K562 (cell line): ENCODE results near the gene AGAP1. TPM values are rescaled to one million over a fixed set of nuclear protein-coding genes. Genes with fewer than 3 reads are reported as not detected.

Experiments used
- ATAC-seq: fragments of 200-7000 bp; cut with Tn5 transposase; 3 replicates; pipeline ENCODE4 v1.9.1; 2020; ENCODE audit warnings: moderate library complexity
- BruUV-seq: library from RNA; stranded (reverse); fragments of 400-500 nt; replicated peaks from 2 replicates; lab custom pipeline; 2021; lab: Mats Ljungman, UMichigan
- CTCF ChIA-PET: fragments of 300-600 bp; formaldehyde crosslinking; extraction: SDS; loops from one replicate; lab custom pipeline; 2021; ENCODE audit warnings: low intra/inter-chr PET ratio; lab: Yijun Ruan, JAX
- POLR2A ChIA-PET: fragments of 300-600, 350-650 bp; sonication (Branson Sonifier 250); formaldehyde crosslinking; extraction: SDS; loops from one replicate; lab custom pipeline; 2021; ENCODE audit warnings: antibody characterized with exemption, inconsistent platforms; lab: Yijun Ruan, JAX
- DNase-seq, 4 experiments: peaks; one replicate each; pipeline versions ENCODE4 v3.0.0 to v3.0.0-alpha.2; 2011 to 2018; ENCODE audit warnings: low spot score in 3 of 4, mixed read lengths in 3 of 4; ENCODE audit errors: extremely low read depth in 1 of 4
- FAIRE-seq: peaks from 2 replicates; lab custom pipeline; 2011; peaks lifted over from hg19 to GRCh38; lab: Jason Lieb, UNC
- H2AFZ ChIP-seq: 2 replicates; pipeline ENCODE4 v1.6.0; 2011; ENCODE audit warnings: low read depth, low read length, control low read depth, inconsistent platforms
- H3K27ac ChIP-seq: fragments of 200-600 bp; 3 replicates; pipeline ENCODE4 v1.8.0; 2011; ENCODE audit warnings: low read depth, mild to moderate bottlenecking, control low read depth, inconsistent platforms, low read length, moderate library complexity, mixed read lengths; ENCODE audit errors: extremely low read depth
- H3K27me3 ChIP-seq, 2 experiments: fragments of 300-600 bp in 1 of 2; 2 replicates in 1 of 2; 3 replicates in 1 of 2; pipeline versions ENCODE4 v1.6.0 to v1.8.0; 2011; ENCODE audit warnings: inconsistent platforms in 2 of 2, low read length in 2 of 2, mild to moderate bottlenecking in 1 of 2, mixed read lengths in 1 of 2, moderate library complexity in 1 of 2; ENCODE audit not compliant: control insufficient read depth in 2 of 2, insufficient read depth in 2 of 2
- H3K36me3 ChIP-seq: fragments of 300-600 bp; 3 replicates; pipeline ENCODE4 v1.8.0; 2011; ENCODE audit warnings: mild to moderate bottlenecking, low read length, inconsistent platforms; ENCODE audit not compliant: control insufficient read depth, insufficient read depth
- H3K4me1 ChIP-seq, 2 experiments: fragments of 200-600 bp in 1 of 2; replicated peaks in 1 of 2; 2 replicates in 1 of 2; 3 replicates in 1 of 2; pipeline versions ENCODE4 v1.5.1 to v1.8.0; 2011; ENCODE audit warnings: inconsistent platforms in 2 of 2, low read length in 2 of 2, mild to moderate bottlenecking in 1 of 2, mixed read lengths in 1 of 2, moderate library complexity in 1 of 2; ENCODE audit not compliant: control insufficient read depth in 2 of 2, insufficient read depth in 2 of 2
- H3K4me2 ChIP-seq: 2 replicates; pipeline ENCODE4 v1.6.1; 2011; ENCODE audit warnings: low read length, control low read depth, inconsistent platforms, mixed read lengths; ENCODE audit not compliant: insufficient read depth
- H3K4me3 ChIP-seq: fragments of 200-600 bp; sonication (generic), shearing (Covaris generic); 2 replicates; pipeline ENCODE4 v1.5.1; 2016; ENCODE audit warnings: control low read depth, inconsistent platforms
- H3K79me2 ChIP-seq: fragments of 200-600 bp; 3 replicates; pipeline ENCODE4 v1.8.0; 2011; ENCODE audit warnings: low read length, inconsistent platforms; ENCODE audit not compliant: control insufficient read depth, insufficient read depth
- H3K9ac ChIP-seq, 2 experiments: 2 replicates each; pipeline versions ENCODE4 v1.6.0 to v1.6.1; 2011; ENCODE audit warnings: low read depth in 2 of 2, low read length in 2 of 2, control low read depth in 1 of 2, inconsistent platforms in 1 of 2, mild to moderate bottlenecking in 1 of 2, mixed read lengths in 1 of 2; ENCODE audit not compliant: insufficient read depth in 1 of 2
- H3K9me1 ChIP-seq: one replicate; pipeline ENCODE4 v1.6.0; 2011; ENCODE audit warnings: inconsistent platforms, mild to moderate bottlenecking, low read length, moderate library complexity; ENCODE audit not compliant: control insufficient read depth, insufficient read depth
- H3K9me3 ChIP-seq: replicated peaks from 2 replicates; pipeline ENCODE4 v1.5.1; 2011; ENCODE audit warnings: low read depth, low read length, inconsistent platforms; ENCODE audit not compliant: control insufficient read depth, insufficient read depth
- H4K20me1 ChIP-seq: replicated peaks from 2 replicates; pipeline ENCODE4 v1.6.1; 2011; ENCODE audit warnings: low read length, inconsistent platforms, mixed read lengths; ENCODE audit not compliant: control insufficient read depth, insufficient read depth
- ARID1B ChIP-seq: fragments of 450-650 bp; IDR thresholded peaks from 2 replicates; pipeline ENCODE4 v1.6.1; 2016; ENCODE audit warnings: antibody characterized with exemption, mild to moderate bottlenecking, inconsistent platforms
- CEBPB ChIP-seq: fragments of 450-650 bp; IDR thresholded peaks from 2 replicates; pipeline ENCODE4 v1.6.1; 2016; ENCODE audit warnings: missing genetic modification characterization, missing compliant biosample characterization
- HDAC6 ChIP-seq: IDR thresholded peaks from 2 replicates; pipeline ENCODE4 v1.6.1; 2012; ENCODE audit warnings: low read depth, mild to moderate bottlenecking, control low read depth, inconsistent platforms, low read length, moderate library complexity
- HLTF ChIP-seq: fragments of 450-650 bp; IDR thresholded peaks from 2 replicates; pipeline ENCODE4 v1.6.1; 2016
- NCOA1 ChIP-seq: fragments of 450-650 bp; IDR thresholded peaks from 2 replicates; pipeline ENCODE4 v1.6.1; 2016; ENCODE audit warnings: low read depth
- SNRNP70 ChIP-seq: fragments of 200-400 bp; formaldehyde crosslinking; optimal IDR thresholded peaks from 2 replicates; pipeline ENCODE3; 2017; ENCODE audit warnings: low read depth, low read length
- ZNF282 ChIP-seq: sonication (generic); formaldehyde crosslinking; IDR thresholded peaks from 2 replicates; pipeline ENCODE4 v1.8.1; 2023; ENCODE audit warnings: missing genetic modification reagents
- WGBS: fragments of 100-300 bp; shearing (Covaris generic); methylation state at CpG from one replicate; pipeline ENCODE4 v1.1.6; 2016; ENCODE audit warnings: low coverage, mixed read lengths; ENCODE audit not compliant: insufficient coverage; ENCODE audit errors: missing lambda C conversion rate; 5-methylcytosine and 5-hydroxymethylcytosine counted together
- in situ Hi-C: fragments of 300-500 bp; cut with MboI; formaldehyde crosslinking; loops from 4 replicates; pipeline ENCODE4 v1.15.0; 2018; ENCODE audit warnings: inconsistent platforms, mixed read lengths
- intact Hi-C: fragments of 100-400 bp; cut with micrococcal nuclease; formaldehyde crosslinking; loops from 2 replicates; pipeline ENCODE4 v1.14.2; 2022
- polyA plus RNA-seq, 8 experiments: library from polyadenylated mRNA; depleted of rRNA in 4 of 8; stranded (reverse) in 5 of 8; unstranded in 3 of 8; fragments of >200 nt; fragmentation: Nextera tagmentation in 2 of 8; fragmentation: Illumina TruSeq in 1 of 8; extraction: Ambion mirVana in 2 of 8; extraction: Trizol in 1 of 8; gene quantifications; 2 replicates each; pipeline versions ENCODE4 v1.2.1 to v1.2.3, GENCODE V29; 2011 to 2014; ENCODE audit warnings: inconsistent platforms in 1 of 8, missing spikeins in 1 of 8
- total RNA-seq, 7 experiments: library from RNA; depleted of rRNA in 6 of 7; stranded (reverse); fragments of >200 nt in 6 of 7; fragmentation: Illumina TruSeq in 2 of 7; extraction: Trizol in 2 of 7; gene quantifications; 2 replicates each; pipeline versions ENCODE4 v1.2.1 to v1.2.3, GENCODE V29; 2011 to 2021; ENCODE audit warnings: low replicate concordance in 1 of 7

The AGAP1 gene
- total and polyA plus RNA-seq, 9 of the 15 experiments (the other 6 are each of a cell fraction or from before 2014, with no cell fraction given) = 1.3 to 24.0 (median 10.6) TPM

DNA sequence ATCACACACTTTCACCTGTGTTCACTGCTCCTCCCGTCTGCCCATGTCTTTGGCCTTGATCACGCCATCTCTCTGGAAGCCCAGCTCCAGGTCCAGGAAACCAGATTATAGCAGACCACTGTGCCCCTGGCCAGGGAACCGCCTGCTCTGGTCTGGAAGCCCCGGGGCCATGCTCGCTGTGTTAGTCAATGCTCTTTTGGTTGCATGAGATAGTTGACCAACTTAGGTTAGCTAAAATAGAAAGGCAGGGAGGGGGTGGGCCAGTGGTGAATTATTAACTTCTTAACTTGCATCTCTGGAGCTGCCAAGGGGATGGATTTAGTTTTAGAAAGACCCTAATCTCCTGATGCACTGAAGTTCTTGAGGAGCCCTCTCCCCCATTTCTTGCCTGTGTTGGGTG, 232.7 kb downstream of the AGAP1 start:
- CTCF ChIA-PET = no interaction called here
- Histone ChIP-seq H3K9me3 (no peaks in the 10 kb centered on the region), H3K27ac (no peak overlapping the region), H3K4me3 (no peak overlapping the region), H3K9me1 (no peaks in the 10 kb centered on the region), H3K79me2 (no peaks in the 10 kb centered on the region), H3K4me2 (no peak overlapping the region), H4K20me1 (no peaks in the 10 kb centered on the region; the same call in 1 of the 2 replicates), H3K9ac (no peak overlapping the region), H3K4me1 (peaks cover 0 to 7% of the 10 kb centered on the region in 2 experiments; a peak in 2 of 5 replicates), H2AFZ (no peak overlapping the region), H3K36me3 (peaks cover 16% of the 10 kb centered on the region; the same call in 1 of the 3 replicates), H3K27me3 (no peaks in the 10 kb centered on the region)
- in situ Hi-C loops = no loop called here
- no TSS peak for BruUV-seq
- intact Hi-C loops = no loop called here
- FAIRE-seq (no peak), ATAC-seq (no peak), DNase-seq (no peak)
- POLR2A ChIA-PET = interaction anchor here (1.0 kb wide), 1 partner anchor 83 kb away, joined by 3 read pairs; no protein-coding TSS in a partner anchor
- WGBS = 96% methylated on average over 3 of the region's 5 CpGs
- no peak for TF ChIP-seq SNRNP70
- no peak for TF ChIP-seq HLTF
- TF ChIP-seq ZNF282 = no peak

DNA sequence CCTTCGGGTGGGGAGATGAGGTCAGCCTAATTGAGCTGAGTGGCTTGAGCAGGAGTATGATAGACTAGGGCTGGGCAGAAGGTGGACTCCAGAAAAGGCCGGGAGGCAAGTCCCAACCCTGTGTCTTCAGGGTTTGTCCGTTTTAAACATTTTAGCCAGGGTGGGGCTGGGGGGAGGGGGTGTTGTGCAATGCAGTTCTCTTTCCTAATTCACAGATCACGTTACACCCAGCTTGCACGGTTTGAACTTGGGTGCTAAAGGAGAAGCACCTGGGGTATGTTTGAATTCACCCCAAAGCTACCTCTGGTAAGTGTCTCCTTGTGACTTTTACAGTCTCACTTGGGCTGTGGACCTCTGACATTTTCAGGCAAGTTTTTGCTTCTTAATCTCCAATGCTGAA, 233.3 kb downstream of the AGAP1 start:
- ChIA-PET POLR2A (interaction anchor here (1.0 kb wide), 1 partner anchor 84 kb away, joined by 3 read pairs; no protein-coding TSS in a partner anchor), CTCF (no interaction called here)
- Histone ChIP-seq H3K4me1 (peaks cover 0 to 7% of the 10 kb centered on the region in 2 experiments; a peak in 2 of 5 replicates), H3K4me2 (no peak overlapping the region), H3K9me3 (no peaks in the 10 kb centered on the region), H3K27ac (no peak overlapping the region), H3K4me3 (no peak overlapping the region), H3K27me3 (no peaks in the 10 kb centered on the region), H4K20me1 (no peaks in the 10 kb centered on the region), H3K9me1 (no peaks in the 10 kb centered on the region), H3K36me3 (peaks cover 11% of the 10 kb centered on the region; the same call in 1 of the 3 replicates), H2AFZ (no peak overlapping the region), H3K79me2 (no peaks in the 10 kb centered on the region), H3K9ac (no peak overlapping the region)
- FAIRE-seq (no peak), ATAC-seq (no peak), DNase-seq (no peak)
- in situ Hi-C loops = no loop called here
- 57% methylated on average over 1 of the region's 5 CpGs for WGBS
- intact Hi-C loops = no loop called here
- BruUV-seq = no TSS peak
- no peak for TF ChIP-seq NCOA1
- no peak for TF ChIP-seq HDAC6
- TF ChIP-seq CEBPB (tag) = peak; percentile 88
- TF ChIP-seq ARID1B = no peak
